DND-41 (cell line): ENCODE results near the gene PDE4B.

Experiments used
- ATAC-seq: fragments of 200-7000 bp; cut with Tn5 transposase; 3 replicates; pipeline ENCODE4 v1.9.1; 2021; ENCODE audit warnings: low read depth; ENCODE audit not compliant: insufficient read depth
- DNase-seq: peaks from one replicate; pipeline ENCODE4 v3.0.0-alpha.2; 2020
- H2AFZ ChIP-seq: 2 replicates; pipeline ENCODE4 v1.6.0; 2012; ENCODE audit warnings: low read depth, low read length
- H3K27ac ChIP-seq: 2 replicates; pipeline ENCODE4 v1.5.1; 2012; ENCODE audit warnings: low read length, inconsistent platforms
- H3K27me3 ChIP-seq: fragments of 200-600 bp; sonication (generic); 2 replicates; pipeline ENCODE4 v1.6.0; 2012; ENCODE audit warnings: low read length, mild to moderate bottlenecking, inconsistent platforms; ENCODE audit not compliant: insufficient read depth, poor library complexity
- H3K36me3 ChIP-seq: 2 replicates; pipeline ENCODE4 v1.5.1; 2012; ENCODE audit warnings: low read length, inconsistent platforms; ENCODE audit not compliant: insufficient read depth
- H3K4me1 ChIP-seq: 2 replicates; pipeline ENCODE4 v1.5.1; 2012; ENCODE audit warnings: mild to moderate bottlenecking, low read length; ENCODE audit not compliant: insufficient read depth
- H3K4me2 ChIP-seq: 2 replicates; pipeline ENCODE4 v1.6.0; 2012; ENCODE audit warnings: mild to moderate bottlenecking, moderate library complexity, low read length, inconsistent platforms; ENCODE audit not compliant: insufficient read depth
- H3K4me3 ChIP-seq, 2 experiments: fragments of 200-600 bp in 1 of 2; shearing (Covaris generic) in 1 of 2; 2 replicates each; pipeline ENCODE4 v1.5.1; 2012 to 2016; ENCODE audit warnings: inconsistent platforms in 2 of 2, low read length in 2 of 2, mild to moderate bottlenecking in 2 of 2, low read depth in 1 of 2, moderate library complexity in 1 of 2
- H3K79me2 ChIP-seq: 2 replicates; pipeline ENCODE4 v1.6.0; 2012; ENCODE audit warnings: low read length, inconsistent platforms; ENCODE audit not compliant: insufficient read depth
- H3K9ac ChIP-seq: 2 replicates; pipeline ENCODE4 v1.6.0; 2012; ENCODE audit warnings: low read depth, mild to moderate bottlenecking, inconsistent platforms, low read length, moderate library complexity
- H3K9me3 ChIP-seq: 2 replicates; pipeline ENCODE4 v1.5.1; 2012; ENCODE audit warnings: low read length, moderate library complexity, mild to moderate bottlenecking, inconsistent platforms; ENCODE audit not compliant: insufficient read depth, severe bottlenecking
- H4K20me1 ChIP-seq: 2 replicates; pipeline ENCODE4 v1.6.0; 2012; ENCODE audit warnings: low read length; ENCODE audit not compliant: insufficient read depth
- CTCF ChIP-seq: IDR thresholded peaks from 2 replicates; pipeline ENCODE4 v1.5.1; 2012; ENCODE audit warnings: borderline replicate concordance, low read length, moderate library complexity, mild to moderate bottlenecking; ENCODE audit not compliant: poor library complexity, severe bottlenecking; ENCODE audit errors: extremely low read depth
- EZH2 ChIP-seq: IDR thresholded peaks from 3 replicates; pipeline ENCODE4 v1.6.1; 2012; ENCODE audit warnings: borderline replicate concordance, low read depth, mild to moderate bottlenecking, moderate library complexity, low read length, inconsistent platforms; ENCODE audit not compliant: severe bottlenecking

Gene PDE4B

GRCh38 chr1:66242646-66243547, 450.2 kb downstream of the PDE4B start:
- peaks cover 4% of the 10 kb centered on the region for H3K27me3 ChIP-seq
- H3K79me2 ChIP-seq, result no peaks in the 10 kb centered on the region
- H3K4me3 ChIP-seq, result no peak overlapping the region
- no peak overlapping the region for H3K27ac ChIP-seq
- H3K4me2 ChIP-seq, result no peak overlapping the region
- H2AFZ ChIP-seq, result no peak overlapping the region
- no peaks in the 10 kb centered on the region for H3K36me3 ChIP-seq
- no peaks in the 10 kb centered on the region for H3K4me1 ChIP-seq
- TF ChIP-seq EZH2 (no peak), CTCF (peak; percentile 96)
- H3K9ac ChIP-seq, result no peak overlapping the region
- ATAC-seq, result peak; percentile 100
- no peaks in the 10 kb centered on the region for H3K9me3 ChIP-seq
- peak; percentile 70 for DNase-seq
- no peaks in the 10 kb centered on the region for H4K20me1 ChIP-seq

GRCh38 chr1:66243548-66244130, 450.9 kb downstream of the PDE4B start:
- Histone ChIP-seq H2AFZ (no peak overlapping the region), H3K27ac (no peak overlapping the region), H3K9ac (no peak overlapping the region), H3K36me3 (no peaks in the 10 kb centered on the region), H3K4me1 (no peaks in the 10 kb centered on the region), H3K79me2 (no peaks in the 10 kb centered on the region), H3K27me3 (peaks cover 4% of the 10 kb centered on the region), H3K9me3 (no peaks in the 10 kb centered on the region), H3K4me2 (no peak overlapping the region), H4K20me1 (no peaks in the 10 kb centered on the region), H3K4me3 (no peak overlapping the region)
- DNase-seq (no peak), ATAC-seq (no peak)
- TF ChIP-seq CTCF, result no peak
- TF ChIP-seq EZH2, result no peak

GRCh38 chr1:66244429-66244828, 451.7 kb downstream of the PDE4B start:
- Histone ChIP-seq H3K4me3 (no peak overlapping the region), H3K36me3 (no peaks in the 10 kb centered on the region), H3K9me3 (no peaks in the 10 kb centered on the region), H3K79me2 (no peaks in the 10 kb centered on the region), H2AFZ (no peak overlapping the region), H3K4me2 (no peak overlapping the region), H3K9ac (no peak overlapping the region), H4K20me1 (no peaks in the 10 kb centered on the region), H3K27me3 (peaks cover 4% of the 10 kb centered on the region), H3K27ac (no peak overlapping the region), H3K4me1 (no peaks in the 10 kb centered on the region)
- no peak for TF ChIP-seq CTCF
- TF ChIP-seq EZH2, result no peak
- DNase-seq (no peak), ATAC-seq (no peak)
